GM19395 (cell line): Measurements from ENCODE around the gene CAMTA1.
"Not testable (repeated sequence)": the region's sequence is repeated elsewhere in the genome, so short reads cannot be mapped to it uniquely, and the experiment has no call there.

Experiments
- ATAC-seq: cut with Tn5 transposase; IDR thresholded peaks from one replicate; pipeline ENCODE4 v1.9.1; 2021; ENCODE audit warnings: mild to moderate bottlenecking, moderate library complexity; ENCODE audit not compliant: unreplicated experiment

CAMTA1 gene

GRCh38 chr1:6785318-6785727 lies at the start of gene CAMTA1:
TSS of gene CAMTA1 (plus strand) at chr1:6785454. CDS start at chr1:6785531, 77 bp downstream.
- no peak for ATAC-seq

- ATAC-seq, result no peak
These were observed 46.1 kb upstream of the CAMTA1 start for GRCh38 chr1:6738987-6739676.

- not testable (repeated sequence) for ATAC-seq
These were observed 42.5 kb upstream of the CAMTA1 start for GRCh38 chr1:6742676-6743188.

- no peak for ATAC-seq
These were observed 41.8 kb upstream of the CAMTA1 start for GRCh38 chr1:6743189-6744101.

- no peak for ATAC-seq
These were observed 40.2 kb upstream of the CAMTA1 start for GRCh38 chr1:6745073-6745472.

- no peak for ATAC-seq
These were observed 37.6 kb upstream of the CAMTA1 start for GRCh38 chr1:6747674-6748073.

GRCh38 chr1:6750490-6750889 lies 34.8 kb upstream of the CAMTA1 start:
- no peak for ATAC-seq

GRCh38 chr1:6753320-6754140 lies 31.7 kb upstream of the CAMTA1 start:
- ATAC-seq, result no peak

- no peak for ATAC-seq
These were observed 28.8 kb upstream of the CAMTA1 start for GRCh38 chr1:6756457-6756856.

GRCh38 chr1:6757719-6758435 lies 27.4 kb upstream of the CAMTA1 start:
- ATAC-seq, result no peak

GRCh38 chr1:6761196-6761737 lies 24.0 kb upstream of the CAMTA1 start:
- no peak for ATAC-seq

GRCh38 chr1:6762060-6762459 lies 23.2 kb upstream of the CAMTA1 start:
- no peak for ATAC-seq

- ATAC-seq, result no peak
These were observed 14.4 kb upstream of the CAMTA1 start for GRCh38 chr1:6770751-6771440.

- no peak for ATAC-seq
These were observed 13.8 kb upstream of the CAMTA1 start for GRCh38 chr1:6771441-6771769.

- ATAC-seq, result no peak
These were observed 10.9 kb upstream of the CAMTA1 start for GRCh38 chr1:6774381-6774780.

GRCh38 chr1:6775261-6776043 lies 9.8 kb upstream of the CAMTA1 start:
- no peak for ATAC-seq

- ATAC-seq, result no peak
These were observed 8.9 kb upstream of the CAMTA1 start for GRCh38 chr1:6776389-6776788.

- no peak for ATAC-seq
These were observed 8.4 kb upstream of the CAMTA1 start for GRCh38 chr1:6776895-6777294.

- no peak for ATAC-seq
These were observed 7.4 kb upstream of the CAMTA1 start for GRCh38 chr1:6777813-6778212.
